CD4-positive, alpha-beta T cell treated with Interleukin-10 for 1 hour (primary cell): ENCODE measurements around the gene SPATA20.
A peak's percentile ranks its signal among the peaks of the same experiment; 100 is the strongest.

Source experiments
- DNase-seq: peaks from one replicate; pipeline ENCODE4 v3.0.0-alpha.2; 2020

The SPATA20 gene

GRCh38 chr17:50547035-50547735 lies at the start of gene SPATA20:
SPATA20 (plus strand) TSS chr17:50547174; CDS start chr17:50547209, 35 bp downstream.
- DNase-seq, result peak; percentile 86

- no peak for DNase-seq
Measured at GRCh38 chr17:50498021-50498874, 48.7 kb upstream of the SPATA20 start.

- DNase-seq, result no peak
Measured at GRCh38 chr17:50499270-50499669, 47.7 kb upstream of the SPATA20 start.

- DNase-seq, result no peak
Measured at GRCh38 chr17:50499721-50500120, 47.3 kb upstream of the SPATA20 start.

GRCh38 chr17:50501054-50501453 lies 45.9 kb upstream of the SPATA20 start:
- peak; percentile 41 for DNase-seq

- no peak for DNase-seq
Measured at GRCh38 chr17:50502301-50502990, 44.5 kb upstream of the SPATA20 start.

GRCh38 chr17:50505591-50506130 lies 41.3 kb upstream of the SPATA20 start:
- no peak for DNase-seq

GRCh38 chr17:50506298-50506697 lies 40.7 kb upstream of the SPATA20 start:
- DNase-seq, result no peak

GRCh38 chr17:50507871-50508572 lies 39.0 kb upstream of the SPATA20 start, which contains the start of gene MYCBPAP:
MYCBPAP (plus strand) TSS chr17:50508439; CDS start chr17:50508675, 236 bp downstream.
- peak; percentile 81 for DNase-seq

- DNase-seq, result no peak
Measured at GRCh38 chr17:50508573-50509460, 38.2 kb upstream of the SPATA20 start.

GRCh38 chr17:50511058-50511457 lies 35.9 kb upstream of the SPATA20 start:
- DNase-seq, result peak; percentile 71

- no peak for DNase-seq
Measured at GRCh38 chr17:50513495-50513894, 33.5 kb upstream of the SPATA20 start.

GRCh38 chr17:50514388-50514787 lies 32.6 kb upstream of the SPATA20 start:
- DNase-seq, result no peak

- no peak for DNase-seq
Measured at GRCh38 chr17:50514936-50515702, 31.9 kb upstream of the SPATA20 start.

GRCh38 chr17:50517011-50517410 lies 30.0 kb upstream of the SPATA20 start:
- no peak for DNase-seq

- no peak for DNase-seq
Measured at GRCh38 chr17:50517504-50518383, 29.2 kb upstream of the SPATA20 start.

GRCh38 chr17:50518384-50519023 lies 28.5 kb upstream of the SPATA20 start:
- no peak for DNase-seq

- DNase-seq, result no peak
Measured at GRCh38 chr17:50519141-50519834, 27.7 kb upstream of the SPATA20 start.
